ENCODE data around the gene TCHHL1. TPM values are rescaled to one million over a fixed set of nuclear protein-coding genes. Genes with fewer than 3 reads are reported as not detected.

TCHHL1 gene
- total RNA-seq, 4 donors from 2014 or later: not detected

DNA sequence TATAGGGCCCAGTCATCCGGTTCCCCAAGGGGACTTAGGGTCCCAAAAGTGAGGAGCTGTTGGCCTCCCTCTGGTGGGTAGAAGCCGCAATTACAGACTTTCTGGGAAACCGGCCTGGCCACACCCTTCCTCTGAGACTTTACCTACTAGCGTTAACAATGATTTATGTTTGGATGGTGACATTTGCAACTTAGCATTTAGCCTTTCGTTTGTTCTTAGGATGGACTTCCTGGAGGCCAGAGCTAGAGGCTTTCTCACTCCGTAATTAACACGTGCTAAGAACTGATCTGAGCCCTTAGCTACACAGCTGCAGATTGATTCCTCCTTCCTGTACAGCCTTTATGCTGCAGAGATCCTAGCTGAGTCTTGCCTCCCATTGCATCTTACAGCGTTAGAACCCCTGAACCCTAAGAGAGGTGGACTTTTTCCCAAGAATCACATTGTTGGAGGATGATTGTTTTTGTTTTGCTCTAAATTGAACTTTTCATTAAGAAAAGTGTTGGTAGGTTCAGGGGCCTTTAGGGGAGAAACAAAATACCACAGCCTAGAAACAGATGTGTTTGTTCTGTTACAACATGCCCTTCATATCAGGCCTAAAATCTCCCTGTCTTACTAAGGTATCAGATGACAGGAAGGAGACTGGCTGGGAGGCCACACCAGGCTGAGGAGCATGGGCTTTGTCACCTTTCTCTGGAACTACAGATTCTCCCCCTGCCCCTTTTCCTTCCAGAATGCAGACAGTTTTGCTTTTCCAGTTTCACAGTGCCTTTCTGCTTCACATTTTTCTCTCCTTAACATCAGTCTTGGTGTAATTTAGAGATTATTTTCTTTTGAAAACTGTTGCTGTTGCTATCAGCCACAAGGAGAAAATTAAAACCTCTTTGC is 54.0 kb downstream of the TCHHL1 start:
- no peaks in the 10 kb centered on the region for H3K27me3 ChIP-seq
- H3K4me3 ChIP-seq: peak overlapping the region in 3 of 4 donors; percentile 54 to 74 (median 60)
- peaks cover 7 to 33% (median 24%) of the 10 kb centered on the region in 4 donors for H3K4me1 ChIP-seq
- peaks cover 0 to 24% (median 11%) of the 10 kb centered on the region in 4 donors for H3K36me3 ChIP-seq
- no peaks in the 10 kb centered on the region for H3K9me3 ChIP-seq
- intact Hi-C loops (cut with DNase I; ENCODE audit: low total_unique reads) (no loop called here), in situ Hi-C loops (cut with MboI; ENCODE audit: low pct_ligation_motif_present in 1 of 4, low pct_unique_long_range_greater_than_20kb in 1 of 4, low sequenced_read_pairs in 3 of 4) (no loop called here)
- 4 to 11% methylated on average over 4 to 8 of the region's 8 CpGs for WGBS, 2 donors (ENCODE audit: low coverage in 1 of 2)
- DNase-seq: peak; percentile 72
- peak overlapping the region; percentile 92 to 96 (median 94) for H3K27ac ChIP-seq
- no peak for TF ChIP-seq EP300 (IDR thresholded peaks at IDR 0.05; ENCODE audit: low read depth)
- peak in 2 of 3 donors; percentile 10 to 21 for TF ChIP-seq POLR2AphosphoS5 (IDR thresholded peaks at IDR 0.05)
- TF ChIP-seq, protein P1, sequence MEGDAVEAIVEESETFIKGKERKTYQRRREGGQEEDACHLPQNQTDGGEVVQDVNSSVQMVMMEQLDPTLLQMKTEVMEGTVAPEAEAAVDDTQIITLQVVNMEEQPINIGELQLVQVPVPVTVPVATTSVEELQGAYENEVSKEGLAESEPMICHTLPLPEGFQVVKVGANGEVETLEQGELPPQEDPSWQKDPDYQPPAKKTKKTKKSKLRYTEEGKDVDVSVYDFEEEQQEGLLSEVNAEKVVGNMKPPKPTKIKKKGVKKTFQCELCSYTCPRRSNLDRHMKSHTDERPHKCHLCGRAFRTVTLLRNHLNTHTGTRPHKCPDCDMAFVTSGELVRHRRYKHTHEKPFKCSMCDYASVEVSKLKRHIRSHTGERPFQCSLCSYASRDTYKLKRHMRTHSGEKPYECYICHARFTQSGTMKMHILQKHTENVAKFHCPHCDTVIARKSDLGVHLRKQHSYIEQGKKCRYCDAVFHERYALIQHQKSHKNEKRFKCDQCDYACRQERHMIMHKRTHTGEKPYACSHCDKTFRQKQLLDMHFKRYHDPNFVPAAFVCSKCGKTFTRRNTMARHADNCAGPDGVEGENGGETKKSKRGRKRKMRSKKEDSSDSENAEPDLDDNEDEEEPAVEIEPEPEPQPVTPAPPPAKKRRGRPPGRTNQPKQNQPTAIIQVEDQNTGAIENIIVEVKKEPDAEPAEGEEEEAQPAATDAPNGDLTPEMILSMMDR (IDR thresholded peaks at IDR 0.05): peak; percentile 63 to 88 (median 76)
- TF ChIP-seq POLR2A (IDR thresholded peaks at IDR 0.05): no peak

DNA sequence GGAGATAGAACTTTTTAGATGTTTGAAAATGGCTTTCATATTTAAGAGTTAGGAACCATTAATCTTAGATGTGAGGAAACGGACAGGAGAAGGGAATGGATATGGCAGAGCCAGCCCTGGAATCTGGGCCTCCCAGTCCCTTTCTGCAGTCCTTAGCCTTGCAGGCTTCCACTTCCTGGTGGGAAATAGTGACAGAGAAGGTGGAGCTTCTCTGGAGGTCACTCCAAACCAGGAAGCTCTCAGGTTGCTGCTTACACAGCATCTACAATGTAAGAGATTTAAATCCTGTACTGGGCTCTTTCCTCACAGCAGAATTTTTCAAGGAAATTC is 54.6 kb downstream of the TCHHL1 start:
- Histone ChIP-seq H3K36me3 (peaks cover 0 to 24% (median 11%) of the 10 kb centered on the region in 4 donors), H3K4me1 (peaks cover 7 to 33% (median 24%) of the 10 kb centered on the region in 4 donors), H3K9me3 (no peaks in the 10 kb centered on the region), H3K27ac (peak overlapping the region; percentile 92 to 96 (median 94)), H3K4me3 (peak overlapping the region in 1 of 4 donors; percentile 74), H3K27me3 (no peaks in the 10 kb centered on the region)
- no peak for TF ChIP-seq POLR2A (IDR thresholded peaks at IDR 0.05)
- TF ChIP-seq POLR2AphosphoS5 (IDR thresholded peaks at IDR 0.05): no peak
- TF ChIP-seq, protein P1 (IDR thresholded peaks at IDR 0.05): no peak
- no peak for TF ChIP-seq EP300 (IDR thresholded peaks at IDR 0.05; ENCODE audit: low read depth)
- in situ Hi-C loops (cut with MboI; ENCODE audit: low pct_ligation_motif_present in 1 of 4, low pct_unique_long_range_greater_than_20kb in 1 of 4, low sequenced_read_pairs in 3 of 4) (no loop called here), intact Hi-C loops (cut with DNase I; ENCODE audit: low total_unique reads) (no loop called here)
- no peak for DNase-seq
- WGBS, 2 donors (ENCODE audit: low coverage in 1 of 2): 50 to 69% methylated on average over 1 of the region's 1 CpG

Small RNA genes within 50 kb of the gene (small RNA-seq; reads per million reads assigned to genes)
- gene SPTLC1P4: 0 reads per million in 4 donors

Other genes with a start within 250 kb of the TCHHL1 start
- not detected for gene C2CD4D, start 249.2 kb downstream of the TCHHL1 start, total RNA-seq
- not detected for gene THEM5, start 235.4 kb downstream of the TCHHL1 start, total RNA-seq
- 10 to 100 TPM in 2 of 4 donors, 1 to 10 TPM in 2; 4.6 to 21.8 (median 9.5) TPM for gene THEM4, start 179.6 kb downstream of the TCHHL1 start, total RNA-seq
- 100 to 1,000 TPM in 3 of 4 donors, 10 to 100 TPM in 1; 59.1 to 289 (median 251) TPM for gene S100A10, start 95.2 kb downstream of the TCHHL1 start, total RNA-seq
- 100 to 1,000 TPM in 1 of 4 donors, 10 to 100 TPM in 3; 35.6 to 108 (median 54.8) TPM for gene S100A11, start 52.1 kb downstream of the TCHHL1 start, total RNA-seq
- gene TCHH, start 26.4 kb upstream of the TCHHL1 start, total RNA-seq: under 1 TPM in 1 of 4 donors, not detected in 3; under 0.01 TPM
- not detected for gene RPTN, start 70.2 kb upstream of the TCHHL1 start, total RNA-seq
- gene HRNR, start 135.1 kb upstream of the TCHHL1 start, total RNA-seq: not detected
- gene FLG, start 236.2 kb upstream of the TCHHL1 start, total RNA-seq: not detected